Middle frontal gyrus (tissue), 1 donor: Measurements from ENCODE around the gene OTOG.

Experiments used
- DNase-seq: peaks from one replicate; pipeline ENCODE4 v3.0.0-alpha.2; 2015; ENCODE audit warnings: low spot score; ENCODE audit errors: extremely low spot score

The OTOG gene

DNA sequence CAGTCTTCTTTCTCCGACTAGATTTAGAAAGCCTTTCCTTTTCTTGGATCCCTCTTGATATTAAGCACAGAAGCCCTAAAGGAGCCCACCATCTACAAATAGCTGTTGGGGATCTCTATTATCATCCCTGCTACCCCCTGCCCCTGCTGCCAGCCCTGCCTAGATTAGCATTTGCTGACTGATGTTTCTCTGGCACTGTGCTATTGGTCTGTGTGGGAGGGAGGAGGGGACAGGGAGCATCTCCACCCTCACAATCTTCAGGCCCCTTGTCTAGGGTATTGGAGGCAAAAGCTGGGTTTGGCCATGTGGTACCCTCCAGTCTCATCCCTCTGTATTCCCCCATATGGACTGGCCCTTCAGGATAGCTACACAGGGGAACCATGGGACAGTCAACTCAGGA, 9.0 kb upstream of the OTOG start:
- DNase-seq = no peak

GRCh38 chr11:17538731-17539130, 8.3 kb upstream of the OTOG start:
- DNase-seq = no peak

GRCh38 chr11:17540807-17541206, 6.3 kb upstream of the OTOG start:
- DNase-seq = no peak

DNA sequence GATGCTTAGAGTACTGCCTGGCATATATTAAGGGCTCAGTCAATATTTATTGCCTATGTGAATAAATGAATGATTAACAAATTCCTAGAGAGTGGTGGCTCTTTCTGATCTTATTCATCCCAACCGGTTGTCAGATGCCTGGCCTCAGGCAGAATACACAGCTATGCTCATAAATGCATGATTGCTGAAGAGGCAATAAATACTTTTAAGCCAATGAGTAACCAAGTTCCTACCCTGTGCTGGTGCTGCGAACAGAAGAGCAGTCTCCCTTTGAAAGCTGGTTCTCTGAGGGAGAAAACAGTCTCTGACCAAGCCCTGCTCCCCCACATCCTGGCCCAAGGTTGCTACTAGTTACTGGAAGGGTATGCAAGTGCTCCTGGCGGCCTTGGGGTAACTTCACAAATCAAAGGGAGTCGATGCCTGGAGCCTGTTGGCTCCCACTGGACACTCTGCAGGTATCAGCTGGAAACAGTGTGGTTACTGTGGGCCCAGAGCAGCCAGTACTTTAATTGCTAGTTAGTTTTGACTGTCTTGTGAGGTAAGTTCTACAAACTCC, 5.7 kb upstream of the OTOG start:
- no peak for DNase-seq

DNA sequence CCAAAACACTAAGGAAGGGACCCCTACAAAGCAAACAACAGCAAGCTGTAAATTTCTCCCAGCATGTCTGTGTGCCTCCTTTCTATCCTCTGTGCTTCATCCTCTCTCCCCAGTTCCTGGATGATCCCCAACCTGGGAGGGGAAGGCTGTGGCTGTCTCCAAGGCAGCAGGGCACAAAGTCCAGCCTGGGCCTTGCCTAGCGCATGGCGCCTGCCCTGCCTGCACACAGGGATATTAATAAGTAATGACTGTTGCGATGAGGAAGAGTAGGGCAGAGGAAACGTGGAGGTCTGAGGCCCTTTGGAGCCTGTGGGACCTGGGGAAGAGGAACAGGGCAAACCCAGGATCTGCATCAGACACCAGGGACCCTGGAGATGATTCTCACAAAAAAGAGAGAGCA, 4.8 kb upstream of the OTOG start:
- DNase-seq = no peak

DNA sequence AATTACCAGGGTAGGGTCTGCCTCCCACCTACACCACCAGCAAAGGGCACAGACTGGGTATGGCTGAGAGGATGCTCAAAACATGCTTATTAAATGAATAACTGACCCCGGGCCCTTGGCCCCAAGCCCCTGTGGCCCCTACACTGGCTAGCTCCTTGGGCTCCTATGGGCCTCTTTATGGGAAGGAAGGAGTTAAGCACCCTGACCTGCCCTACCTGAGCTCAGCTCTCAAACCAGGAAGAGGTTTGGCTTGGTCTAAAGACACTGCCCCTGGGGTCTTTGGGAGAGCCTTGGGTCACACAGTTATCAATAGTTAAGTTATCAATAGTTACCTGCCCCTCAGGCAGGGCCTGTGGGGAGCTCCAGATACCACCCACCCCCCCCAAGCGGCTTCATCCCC, 4.0 kb upstream of the OTOG start:
- no peak for DNase-seq

- DNase-seq = no peak
Observed at GRCh38 chr11:17543574-17544180, 3.4 kb upstream of the OTOG start.

DNA sequence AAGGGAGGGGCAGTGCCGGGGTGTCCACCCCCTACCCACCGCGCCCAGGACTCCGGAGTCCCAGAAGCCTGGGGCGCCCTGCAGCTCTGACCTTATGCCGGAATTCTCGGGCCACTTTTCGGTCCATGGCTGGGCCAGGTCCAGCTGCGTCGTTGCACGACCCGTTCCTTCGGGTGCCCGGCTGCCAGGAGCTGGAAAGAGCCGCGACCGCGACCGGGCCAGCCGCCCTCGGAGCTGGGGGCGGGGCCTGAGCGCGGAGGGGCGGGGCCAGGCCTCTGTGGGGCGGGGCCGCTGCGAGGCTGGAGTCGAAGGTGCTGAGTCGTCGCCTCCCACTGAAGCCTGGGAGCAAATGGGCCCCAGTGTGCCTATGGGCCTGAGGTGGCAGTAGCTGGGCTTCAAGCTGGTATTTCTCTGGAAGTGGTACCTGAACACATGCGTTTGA, 2.9 kb upstream of the OTOG start, which contains the start of gene USH1C:
Gene USH1C, minus strand, starts transcription at position 236 of the 442 bp plus-strand sequence. Its CDS starts 109 bp downstream, at position 127.
- no peak for DNase-seq

- no peak for DNase-seq
Observed at GRCh38 chr11:17546240-17546639, 819 bp upstream of the OTOG start.

DNA sequence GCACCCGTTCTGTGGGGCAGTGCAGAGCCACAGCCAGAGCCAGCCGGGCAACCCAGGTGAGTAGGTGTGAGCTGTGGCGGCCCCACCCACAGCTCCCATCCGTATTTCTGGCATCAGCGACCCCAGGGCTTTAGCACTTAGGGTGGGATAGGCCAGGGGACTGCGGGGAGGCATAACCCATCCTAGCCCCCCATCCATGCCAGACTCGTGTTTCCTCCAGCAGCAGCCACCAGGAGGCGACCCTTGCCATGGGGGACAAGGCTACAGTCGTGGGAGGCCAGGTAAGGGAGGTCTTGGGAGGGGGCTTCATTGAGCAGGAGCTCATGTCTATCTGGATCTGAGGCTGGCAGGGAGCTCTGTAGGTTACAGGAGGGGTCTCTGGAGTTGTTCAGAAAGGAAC, 873 bp downstream of the OTOG start:
- DNase-seq = no peak

- no peak for DNase-seq
Observed at GRCh38 chr11:17548444-17548843, 1.4 kb downstream of the OTOG start.

- DNase-seq = no peak
Observed at GRCh38 chr11:17550450-17551346, 3.6 kb downstream of the OTOG start.

DNA sequence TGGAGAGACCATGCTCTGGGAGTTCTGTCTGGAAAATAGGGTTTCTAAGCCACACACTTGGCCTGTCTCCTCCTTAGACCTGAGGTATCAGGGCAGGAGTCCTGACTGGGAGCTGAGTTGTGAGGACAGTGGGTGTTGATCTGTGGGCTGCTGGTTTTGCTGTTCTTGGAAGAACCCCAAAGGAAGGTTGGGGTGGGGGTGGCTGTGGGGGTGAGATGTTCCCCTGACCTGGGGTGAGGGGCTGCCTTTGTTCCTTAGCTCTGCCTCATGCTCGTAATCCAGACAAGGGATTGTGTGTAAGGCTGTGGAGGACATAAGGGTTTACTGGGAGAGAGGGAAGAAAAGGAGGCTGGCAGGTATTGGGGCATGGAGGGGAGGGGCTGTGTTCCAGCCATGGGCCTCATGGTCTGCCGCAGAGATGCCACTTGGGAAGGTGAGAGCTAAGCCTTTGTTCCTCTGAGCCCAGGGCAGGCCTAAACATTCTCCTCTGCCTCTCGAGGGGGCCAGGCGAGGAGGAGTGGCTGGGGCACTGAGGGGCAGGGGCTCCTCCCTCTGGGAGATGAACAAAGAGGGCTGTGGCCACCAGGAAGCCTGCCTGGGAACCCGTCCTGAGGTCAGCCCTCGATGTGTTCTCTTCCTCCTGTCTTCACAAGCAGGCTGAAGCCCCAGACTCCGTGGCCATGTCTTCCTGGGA, 4.4 kb downstream of the OTOG start:
- DNase-seq = no peak

GRCh38 chr11:17552041-17552355, 4.9 kb downstream of the OTOG start:
- no peak for DNase-seq

DNA sequence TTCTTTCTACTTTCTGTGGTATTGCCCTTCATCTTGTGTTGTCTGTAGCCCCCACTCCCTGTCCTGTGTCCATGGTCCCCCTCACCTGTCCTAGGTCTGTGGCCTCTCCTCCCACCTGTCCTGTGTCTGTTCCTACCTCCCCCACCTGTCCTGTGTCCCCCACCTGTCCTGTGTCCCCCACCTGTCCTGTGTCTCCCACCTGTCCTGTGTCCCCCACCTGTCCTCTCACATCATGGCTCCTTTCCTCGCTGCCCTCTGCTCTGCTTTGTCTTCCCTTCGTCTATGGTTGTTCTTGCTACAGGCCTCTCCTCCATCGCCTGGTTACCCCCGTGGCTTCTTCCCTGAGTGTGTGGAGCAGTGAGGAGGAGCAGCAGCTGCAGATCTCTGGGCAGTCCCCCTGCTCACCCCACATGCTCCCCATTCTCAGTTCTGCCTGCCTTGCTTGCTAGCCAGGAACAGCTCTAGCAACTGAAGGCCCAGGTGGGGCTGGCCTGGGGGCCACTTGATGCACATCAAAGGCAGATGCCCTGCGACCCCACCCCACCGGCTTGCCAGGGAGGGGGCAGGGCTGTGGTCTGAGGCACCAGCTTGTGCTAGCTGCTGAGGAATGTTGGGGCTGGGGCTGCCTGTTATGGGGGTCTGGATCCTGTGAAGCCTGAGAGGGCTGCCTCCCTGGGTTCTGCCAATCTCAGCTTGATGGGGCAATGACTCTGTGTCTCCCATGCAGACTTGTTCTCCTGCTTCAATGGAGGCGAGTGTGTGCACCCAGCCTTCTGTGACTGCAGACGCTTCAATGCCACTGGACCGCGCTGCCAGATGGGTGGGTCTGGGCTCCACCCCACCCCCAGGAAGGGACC, 5.6 kb downstream of the OTOG start:
- DNase-seq = no peak

DNA sequence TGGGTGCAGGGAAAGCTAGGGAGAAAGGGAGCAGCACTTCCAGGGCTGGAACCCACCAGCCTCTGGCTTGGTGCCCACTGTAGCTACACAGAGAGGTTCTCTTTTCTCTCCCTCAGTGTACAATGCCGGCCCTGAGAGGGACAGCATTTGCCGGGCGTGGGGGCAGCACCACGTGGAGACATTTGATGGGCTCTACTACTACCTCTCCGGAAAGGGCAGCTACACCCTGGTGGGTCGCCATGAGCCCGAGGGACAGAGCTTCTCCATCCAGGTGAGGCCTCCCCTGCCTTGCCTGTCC, 6.1 kb downstream of the OTOG start:
- DNase-seq = no peak

GRCh38 chr11:17554487-17554886, 7.4 kb downstream of the OTOG start:
- DNase-seq = no peak

DNA sequence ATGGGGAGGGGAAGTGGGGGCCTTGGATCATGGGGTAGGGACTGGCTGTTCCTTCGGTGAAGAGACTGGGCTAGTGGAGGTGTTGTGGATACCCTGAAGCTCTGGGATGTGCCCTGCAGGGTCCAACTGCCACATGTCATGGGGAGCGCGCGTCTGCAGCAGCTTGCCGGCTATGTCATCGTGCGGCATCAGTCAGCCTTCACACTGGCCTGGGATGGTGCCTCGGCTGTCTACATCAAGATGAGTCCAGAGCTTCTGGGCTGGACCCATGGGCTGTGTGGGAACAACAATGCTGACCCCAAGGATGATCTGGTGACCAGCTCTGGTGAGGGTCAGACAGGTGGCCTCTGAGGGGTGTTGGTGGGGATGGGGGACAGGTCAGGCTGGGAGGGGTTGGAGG, 9.9 kb downstream of the OTOG start:
- no peak for DNase-seq

DNA sequence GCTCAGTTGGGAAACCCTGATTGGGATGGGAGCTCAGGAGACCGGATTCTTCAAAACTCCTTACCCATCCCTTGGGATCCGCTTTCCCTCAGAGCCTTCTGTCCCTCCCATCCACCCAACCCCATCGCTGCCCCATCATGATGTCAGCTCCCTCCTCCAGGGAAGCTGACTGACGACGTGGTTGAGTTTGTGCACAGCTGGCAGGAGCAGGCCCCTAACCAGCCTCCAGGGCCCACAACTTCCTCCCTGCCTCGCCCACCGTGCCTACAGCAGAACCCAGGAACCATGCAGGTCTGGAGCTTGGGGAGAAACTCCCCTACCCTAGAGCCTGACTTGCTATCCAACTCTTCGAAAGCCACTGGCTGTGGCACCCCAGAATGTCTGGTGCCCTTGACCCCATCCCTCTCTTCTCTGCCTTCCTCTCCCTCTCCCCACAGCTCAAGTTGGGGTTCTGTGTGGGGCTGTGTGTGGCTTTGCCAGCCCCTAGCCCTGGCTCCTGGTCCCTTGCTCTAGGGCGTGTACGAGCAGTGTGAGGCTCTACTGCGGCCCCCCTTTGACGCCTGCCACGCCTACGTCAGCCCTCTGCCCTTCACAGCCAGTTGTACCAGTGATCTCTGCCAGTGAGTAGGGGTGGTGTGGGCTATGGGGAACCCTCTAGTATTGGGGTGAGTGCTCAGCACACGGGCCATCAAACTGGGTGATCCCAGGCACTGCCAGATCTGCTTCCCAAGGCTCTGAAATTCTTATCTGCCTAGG, 11.1 kb downstream of the OTOG start:
- DNase-seq = no peak

GRCh38 chr11:17558916-17559315, 11.9 kb downstream of the OTOG start:
- DNase-seq = no peak
